GM12891 (cell line): ENCODE data around the gene FUCA1.

ENCODE experiments used
- POLR2A ChIP-seq: IDR thresholded peaks from 2 replicates; pipeline ENCODE4 v1.6.1; 2011; ENCODE audit warnings: low read depth, low read length, control low read depth
- POLR2AphosphoS5 ChIP-seq: IDR thresholded peaks from 2 replicates; pipeline ENCODE4 v1.6.1; 2011; ENCODE audit warnings: low read depth, low read length, control low read depth
- POU2F2 ChIP-seq: IDR thresholded peaks from 2 replicates; pipeline ENCODE4 v1.6.1; 2011; ENCODE audit warnings: low read depth, mild to moderate bottlenecking, control low read depth, low read length, moderate library complexity
- SPI1 ChIP-seq: IDR thresholded peaks from 2 replicates; pipeline ENCODE4 v1.6.1; 2011; ENCODE audit warnings: low read depth, low read length, control low read depth
- TAF1 ChIP-seq: IDR thresholded peaks from 2 replicates; pipeline ENCODE4 v1.6.1; 2011; ENCODE audit warnings: low read depth, low read length, control low read depth

DNA sequence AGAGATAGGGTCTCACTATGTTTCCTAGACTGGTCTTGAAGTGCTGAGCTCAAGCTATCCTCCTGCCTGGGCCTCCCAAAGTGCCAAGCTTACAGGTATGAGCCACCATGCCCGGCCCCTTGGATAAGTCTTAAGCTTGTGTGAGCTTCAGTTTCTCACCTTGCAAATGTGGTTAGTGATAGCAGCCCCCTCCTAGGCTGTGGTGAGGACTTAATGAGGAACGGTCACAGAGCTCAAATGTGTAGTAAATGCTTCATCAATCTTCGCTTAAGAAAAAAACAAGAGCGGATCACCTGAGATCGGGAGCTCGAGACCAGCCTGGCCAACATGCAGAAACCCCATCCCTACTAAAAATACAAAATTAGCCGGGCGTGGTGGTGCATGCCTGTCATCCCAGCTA lies 42.1 kb upstream of the FUCA1 start:
- TF ChIP-seq POLR2A = no peak
- TF ChIP-seq POLR2AphosphoS5 = no peak
- no peak for TF ChIP-seq SPI1
- no peak for TF ChIP-seq TAF1
- TF ChIP-seq POU2F2 = no peak; the same call in 1 of the 2 replicates
